ENCODE data around the gene C14orf119.

DNA sequence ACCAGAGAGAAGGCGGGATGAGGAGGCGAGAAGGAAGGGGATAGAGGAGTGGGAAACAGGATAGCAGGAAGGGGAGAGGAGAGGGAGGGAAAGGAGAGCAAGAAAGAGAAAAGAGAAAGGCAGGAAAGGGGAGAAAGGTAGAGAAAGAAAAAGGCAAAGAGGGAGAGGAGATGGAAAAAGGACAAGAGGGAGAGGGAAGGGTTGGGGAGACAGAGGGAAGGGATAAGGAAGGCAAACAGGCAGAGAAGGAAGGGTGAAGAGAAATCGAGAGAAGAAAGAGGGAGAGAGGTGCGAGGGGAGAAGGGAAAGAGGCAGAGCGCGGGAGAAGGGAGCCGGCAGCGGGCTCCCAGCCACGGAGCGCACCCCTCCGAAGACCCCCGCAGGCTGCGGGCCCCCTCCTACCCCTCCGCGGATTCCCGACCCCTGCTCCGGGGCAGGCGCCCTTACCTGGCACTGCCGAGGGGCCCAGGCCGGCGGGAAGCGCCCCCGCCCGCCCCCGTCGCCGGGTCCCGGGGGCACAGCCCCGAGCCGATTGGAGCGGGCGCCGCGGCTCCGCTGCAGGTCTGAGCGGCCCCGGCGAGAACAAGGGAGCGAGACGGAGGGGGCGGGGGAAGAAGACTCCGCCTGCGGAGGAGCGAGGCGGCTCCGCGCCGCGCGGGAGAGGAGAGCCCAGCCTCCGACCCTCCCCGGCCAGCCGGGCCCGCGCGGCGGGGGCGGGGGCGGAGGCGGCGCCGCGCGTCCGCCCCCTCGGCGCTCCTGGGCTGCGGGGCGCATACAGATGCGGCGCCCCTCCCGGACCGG lies 38.1 kb upstream of the C14orf119 start, which contains the start of gene CDH24:
- TF ChIP-seq, protein P1, sequence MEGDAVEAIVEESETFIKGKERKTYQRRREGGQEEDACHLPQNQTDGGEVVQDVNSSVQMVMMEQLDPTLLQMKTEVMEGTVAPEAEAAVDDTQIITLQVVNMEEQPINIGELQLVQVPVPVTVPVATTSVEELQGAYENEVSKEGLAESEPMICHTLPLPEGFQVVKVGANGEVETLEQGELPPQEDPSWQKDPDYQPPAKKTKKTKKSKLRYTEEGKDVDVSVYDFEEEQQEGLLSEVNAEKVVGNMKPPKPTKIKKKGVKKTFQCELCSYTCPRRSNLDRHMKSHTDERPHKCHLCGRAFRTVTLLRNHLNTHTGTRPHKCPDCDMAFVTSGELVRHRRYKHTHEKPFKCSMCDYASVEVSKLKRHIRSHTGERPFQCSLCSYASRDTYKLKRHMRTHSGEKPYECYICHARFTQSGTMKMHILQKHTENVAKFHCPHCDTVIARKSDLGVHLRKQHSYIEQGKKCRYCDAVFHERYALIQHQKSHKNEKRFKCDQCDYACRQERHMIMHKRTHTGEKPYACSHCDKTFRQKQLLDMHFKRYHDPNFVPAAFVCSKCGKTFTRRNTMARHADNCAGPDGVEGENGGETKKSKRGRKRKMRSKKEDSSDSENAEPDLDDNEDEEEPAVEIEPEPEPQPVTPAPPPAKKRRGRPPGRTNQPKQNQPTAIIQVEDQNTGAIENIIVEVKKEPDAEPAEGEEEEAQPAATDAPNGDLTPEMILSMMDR (IDR thresholded peaks at IDR 0.05) = no peak
- no peak for TF ChIP-seq NR3C1 (CRISPR knock-in tag; conservative IDR thresholded peaks at IDR 0.05; ENCODE audit: low read depth)

Data from WTC11 (cell line).